ENCODE results near the gene NUP42. TPM values are rescaled to one million over a fixed set of nuclear protein-coding genes. Genes with fewer than 3 reads are reported as not detected.
A peak's percentile ranks its signal among the peaks of the same experiment; 100 is the strongest.

NUP42 gene
- total and polyA plus RNA-seq, 2 of the 13 experiments (the other 11 are each of a cell fraction or from before 2014, with no cell fraction given), result 32.0 to 51.5 TPM

- TF ChIP-seq ZMAT3 (CRISPR knock-in tag; conservative IDR thresholded peaks at IDR 0.05), result 0 out of 2 replicates have a peak, but pooled peaks have one; percentile 21
- TF ChIP-seq ZNF609 (CRISPR knock-in tag; IDR thresholded peaks at IDR 0.05; ENCODE audit: borderline replicate concordance), result peak; percentile 58; the same call in 1 of the 2 replicates
- TF ChIP-seq GABPB1 (CRISPR knock-in tag; IDR thresholded peaks at IDR 0.05), result peak; percentile 91
- no peak for TF ChIP-seq ZBTB33 (CRISPR knock-in tag; IDR thresholded peaks at IDR 0.05)
- TF ChIP-seq ZBTB4 (CRISPR knock-in tag; IDR thresholded peaks at IDR 0.05; ENCODE audit: borderline replicate concordance), result peak; percentile 30; the same call in 1 of the 2 replicates
- peak; percentile 73; the same call in 1 of the 2 replicates for TF ChIP-seq ZBTB25 (CRISPR knock-in tag; IDR thresholded peaks at IDR 0.05)
- peak; percentile 93 for TF ChIP-seq THAP11 (CRISPR knock-in tag; IDR thresholded peaks at IDR 0.05)
- TF ChIP-seq GATAD2A (CRISPR knock-in tag; IDR thresholded peaks at IDR 0.05), result peak; percentile 69
- no peak for TF ChIP-seq ZNF296 (CRISPR knock-in tag; conservative IDR thresholded peaks at IDR 0.05)
- 0 out of 2 replicates have a peak, but pooled peaks have one; percentile 75 for TF ChIP-seq DNMT1 (CRISPR knock-in tag; IDR thresholded peaks at IDR 0.05)
- peak; percentile 82; the same call in 1 of the 2 replicates for TF ChIP-seq ZC3H13 (CRISPR knock-in tag; IDR thresholded peaks at IDR 0.05)
- TF ChIP-seq RELA (CRISPR knock-in tag; IDR thresholded peaks at IDR 0.05), result no peak
- TF ChIP-seq ZBTB26 (CRISPR knock-in tag; IDR thresholded peaks at IDR 0.05; ENCODE audit: borderline replicate concordance), result peak; percentile 82
- no peak for TF ChIP-seq ZNF781 (CRISPR knock-in tag; IDR thresholded peaks at IDR 0.05; ENCODE audit: borderline replicate concordance, not compliant biosample characterization)
- TF ChIP-seq ELF4 (CRISPR knock-in tag; IDR thresholded peaks at IDR 0.05; ENCODE audit: borderline replicate concordance), result peak; percentile 83
These were observed at the start of gene NUP42 (continued) for GRCh38 chr7:23181684-23182553.

Data from HepG2 (cell line).